Measurements from ENCODE around the gene TMEM87A. TPM values are rescaled to one million over a fixed set of nuclear protein-coding genes. Genes with fewer than 3 reads are reported as not detected.
"Not testable (repeated sequence)": the region's sequence is repeated elsewhere in the genome, so short reads cannot be mapped to it uniquely, and the experiment has no call there.

Gene TMEM87A
- total RNA-seq, 1 donor from 2014 or later: 85.9 TPM

DNA sequence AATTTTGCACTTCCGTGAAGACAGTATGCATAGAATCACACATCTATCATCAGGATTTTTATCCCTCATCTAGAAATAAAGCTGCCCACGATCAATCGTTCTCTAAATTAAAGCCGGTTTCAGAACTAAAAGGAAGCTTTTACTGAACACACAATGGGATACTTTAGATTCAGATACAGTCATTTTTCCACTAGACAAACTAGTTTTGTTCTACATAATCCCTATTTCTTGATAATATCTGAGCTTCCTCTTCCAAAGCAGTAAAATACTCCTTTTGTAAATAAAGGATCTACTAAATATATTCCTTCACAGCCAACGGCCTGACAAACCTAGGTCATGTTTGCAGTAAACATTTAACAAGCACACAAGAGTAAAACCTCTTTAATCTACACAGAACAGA lies 2.2 kb downstream of the TMEM87A start:
- DNase-seq: no peak

DNA sequence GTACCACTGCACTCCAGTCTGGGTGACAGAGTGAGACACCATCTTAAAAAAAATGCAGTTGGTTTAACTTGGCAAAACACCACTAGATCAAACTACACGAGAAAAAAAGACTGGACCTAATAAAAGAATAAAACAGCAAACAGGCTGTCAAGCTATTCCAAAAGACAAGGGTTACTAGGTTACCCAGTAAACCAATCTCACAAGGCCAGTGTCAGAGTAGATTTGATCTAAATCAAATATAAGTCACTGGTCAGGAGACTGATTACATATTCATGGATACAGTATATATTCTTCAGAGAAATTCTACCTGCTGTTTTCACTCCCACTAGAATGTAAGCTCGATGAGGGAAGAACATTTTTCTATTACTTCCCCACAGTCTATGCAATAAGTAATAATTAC lies 2.7 kb downstream of the TMEM87A start:
- DNase-seq: no peak

DNA sequence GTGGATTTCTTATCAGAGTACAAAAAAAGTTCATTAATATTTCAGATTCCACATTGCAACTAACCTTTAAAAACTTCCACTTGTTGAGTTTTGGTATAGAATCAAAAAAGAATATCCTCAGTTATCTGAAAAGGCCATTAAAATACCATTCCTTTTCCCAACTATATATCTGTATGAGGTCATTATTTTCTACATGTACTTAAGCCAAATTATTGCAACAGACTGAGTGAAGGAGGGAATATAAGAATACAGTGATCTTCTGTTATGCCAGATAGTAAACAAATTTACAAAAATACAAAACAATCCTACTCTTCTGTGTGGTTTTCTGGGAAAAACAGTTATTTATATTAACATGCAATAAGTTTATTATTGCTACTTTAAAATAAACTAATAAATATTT lies 5.9 kb downstream of the TMEM87A start:
- no peak for DNase-seq

DNA sequence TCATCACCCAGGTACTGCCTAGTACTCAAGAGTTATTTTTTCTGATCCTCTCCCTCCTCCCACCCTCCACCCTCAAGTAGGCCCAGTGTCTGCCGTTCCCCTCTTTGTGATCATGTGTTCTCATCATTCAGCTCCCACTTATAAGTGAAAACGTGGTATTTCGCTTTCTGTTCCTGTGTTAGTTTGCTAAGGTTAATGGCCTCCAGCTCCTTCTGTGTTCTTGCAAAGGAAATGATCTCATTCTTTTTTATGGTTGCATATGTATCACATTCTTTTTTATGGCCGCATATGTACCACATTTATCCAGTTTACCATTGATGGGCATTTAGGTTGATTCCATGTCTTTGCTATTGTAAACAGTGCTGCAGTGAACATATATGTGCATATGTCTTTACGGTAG lies 8.4 kb downstream of the TMEM87A start:
- DNase-seq: no peak

DNA sequence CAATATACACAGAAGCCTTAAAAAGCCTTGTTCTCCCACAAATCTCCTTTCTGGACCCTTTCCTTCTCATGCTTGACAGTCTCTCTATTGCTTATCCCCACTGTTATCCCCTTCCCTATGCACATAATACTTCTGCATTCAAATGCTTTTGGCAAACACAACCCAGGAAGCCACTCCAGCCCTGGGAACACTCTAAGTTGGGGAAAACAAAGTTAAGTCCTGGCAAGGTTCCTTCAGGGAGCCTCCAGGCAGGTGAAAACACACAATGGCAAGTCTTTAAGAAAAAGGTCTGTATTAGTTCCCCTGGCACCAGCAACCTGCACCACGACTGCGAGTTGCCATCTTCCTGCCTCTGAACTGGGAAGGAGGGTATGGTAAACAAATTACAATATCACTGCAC lies 19.9 kb downstream of the TMEM87A start:
- no peak for DNase-seq

DNA sequence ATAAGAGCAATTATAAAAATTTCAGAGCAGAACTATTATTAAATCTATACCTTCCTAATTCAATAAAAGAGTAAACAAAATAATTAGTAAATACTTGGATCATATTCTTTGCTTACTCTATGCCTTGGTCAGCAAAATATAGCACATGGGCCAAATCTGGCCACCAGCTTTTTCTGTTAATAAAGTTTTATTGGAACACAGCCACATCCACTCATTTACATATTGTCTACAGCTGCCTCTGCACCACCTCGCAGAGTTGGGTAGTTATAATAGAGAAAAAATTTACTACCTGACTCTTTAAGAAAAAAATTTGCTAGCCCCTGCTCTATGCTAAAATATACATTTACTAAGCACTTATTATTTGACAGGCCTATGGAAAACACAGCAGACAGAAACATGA lies 32.4 kb downstream of the TMEM87A start:
- DNase-seq: no peak

DNA sequence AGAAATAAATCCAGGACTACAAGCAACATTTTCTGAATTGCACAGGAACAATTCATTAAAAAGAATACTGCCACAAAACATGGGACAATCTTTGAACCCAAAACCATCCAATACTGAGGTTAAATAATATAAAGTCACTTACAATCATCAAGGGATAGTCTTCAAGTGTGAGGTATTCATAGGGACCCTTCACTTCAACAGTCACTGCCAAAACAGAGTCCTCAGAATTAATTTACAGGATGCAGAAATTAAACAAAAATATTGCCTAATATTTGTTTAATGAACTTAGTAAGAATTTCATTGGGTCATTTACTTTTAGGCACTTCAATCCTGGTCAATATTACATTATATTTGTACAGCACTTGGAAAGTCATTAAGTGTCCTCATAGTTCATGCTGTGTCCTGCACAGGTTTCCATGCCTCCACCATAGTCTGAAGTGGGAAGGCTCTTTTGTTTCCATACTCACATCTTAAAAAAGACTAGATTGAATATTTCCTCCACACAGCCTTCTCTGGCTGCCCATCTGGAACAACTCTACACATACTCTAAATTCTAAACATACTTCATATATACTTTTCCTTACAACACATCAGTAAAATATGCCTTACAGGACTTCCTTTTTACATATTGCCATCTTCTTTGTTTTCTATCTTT lies 33.6 kb downstream of the TMEM87A start:
- no peak for DNase-seq

DNA sequence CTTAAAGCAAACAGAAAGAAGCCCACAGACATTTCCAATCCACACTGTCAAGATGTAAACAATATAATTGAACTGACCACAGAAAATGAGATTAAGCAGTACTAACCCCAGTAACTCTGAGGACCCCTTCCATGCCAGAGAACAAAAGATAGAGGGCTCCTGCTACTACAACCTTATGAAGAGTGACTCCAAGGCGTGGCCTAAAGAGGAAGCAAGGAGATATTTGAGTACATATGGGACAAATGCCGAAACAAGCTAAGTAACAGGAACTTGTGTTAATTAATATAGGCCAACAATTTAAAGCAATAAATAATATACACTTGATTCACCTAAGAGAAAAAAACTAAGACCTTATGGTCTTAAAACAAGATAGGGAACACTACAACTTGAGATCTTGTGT lies 40.1 kb downstream of the TMEM87A start:
- DNase-seq: no peak

DNA sequence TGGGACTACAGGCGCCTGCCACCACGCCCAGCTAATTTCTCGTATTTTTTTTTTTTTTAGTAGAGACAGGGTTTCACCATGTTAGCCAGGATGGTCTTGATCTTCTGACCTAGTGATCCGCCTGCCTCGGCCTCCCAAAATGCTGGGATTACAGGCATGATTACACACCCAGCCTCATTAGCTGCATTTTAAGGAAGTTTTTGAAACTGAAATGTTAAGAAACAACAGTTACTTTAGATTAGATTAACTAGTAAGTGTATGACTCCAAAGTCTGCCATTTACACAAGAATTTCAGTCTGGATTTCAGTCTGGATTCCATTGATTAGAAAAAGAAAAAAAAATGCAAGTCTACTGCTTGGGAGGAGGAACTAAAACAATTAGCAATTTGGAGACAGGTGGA lies 40.6 kb downstream of the TMEM87A start:
- DNase-seq: no peak

DNA sequence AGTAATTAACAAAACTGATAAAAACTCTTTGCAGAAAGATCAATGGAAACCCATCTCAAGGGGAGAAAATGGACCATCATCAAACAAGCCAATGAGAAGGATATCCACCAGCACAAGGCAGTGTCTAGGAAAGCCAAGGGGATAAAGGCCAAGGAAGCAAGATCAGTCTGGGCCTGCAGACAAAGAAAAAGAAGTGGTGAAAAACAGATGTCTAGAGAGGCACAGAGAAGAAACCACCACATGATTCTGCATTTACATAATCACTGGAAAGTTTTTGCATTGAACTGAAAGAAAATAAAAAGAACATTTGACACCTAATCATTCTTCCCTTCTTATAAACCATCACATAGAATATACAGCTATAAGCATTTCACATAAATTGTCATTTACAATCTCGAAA lies 42.1 kb downstream of the TMEM87A start:
- no peak for DNase-seq

DNA sequence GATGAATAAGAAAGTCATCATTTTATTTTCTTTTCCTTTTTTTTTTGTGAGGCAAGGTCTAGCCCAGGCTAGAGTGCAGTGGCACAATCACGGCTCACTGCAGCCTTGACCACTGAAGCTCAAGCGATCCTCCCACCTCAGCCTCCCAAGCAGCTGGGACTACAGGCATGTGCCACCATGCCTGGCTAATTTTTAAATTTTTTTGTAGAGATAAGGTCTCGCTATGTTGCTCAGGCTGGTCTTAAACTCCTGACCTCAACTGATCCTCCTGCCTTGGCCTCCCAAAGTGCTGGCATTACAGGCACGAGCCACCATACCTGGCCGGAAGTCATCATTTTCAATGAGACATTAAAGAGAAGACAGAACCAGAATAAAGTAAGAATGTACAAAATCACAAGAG lies 44.3 kb downstream of the TMEM87A start:
- DNase-seq: not testable (repeated sequence)

DNA sequence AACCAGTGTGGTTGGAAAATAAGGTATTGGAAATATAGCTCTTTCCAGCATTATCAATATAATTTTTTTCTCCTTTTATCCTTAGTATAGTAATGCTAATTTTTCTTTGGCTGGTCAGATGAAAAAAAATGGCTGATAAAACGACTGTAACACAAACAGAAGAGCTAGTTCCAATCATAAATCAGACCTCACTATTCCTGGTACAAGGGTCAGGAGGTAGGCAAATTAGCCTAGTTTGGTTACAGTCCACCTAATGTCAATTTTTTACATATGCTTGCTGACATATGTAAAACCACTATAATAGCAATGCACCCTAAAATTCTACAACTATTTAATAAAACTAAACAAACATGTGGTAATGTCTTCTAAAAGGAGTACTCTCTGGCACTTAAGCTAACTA lies 45.2 kb downstream of the TMEM87A start:
- DNase-seq: no peak

DNA sequence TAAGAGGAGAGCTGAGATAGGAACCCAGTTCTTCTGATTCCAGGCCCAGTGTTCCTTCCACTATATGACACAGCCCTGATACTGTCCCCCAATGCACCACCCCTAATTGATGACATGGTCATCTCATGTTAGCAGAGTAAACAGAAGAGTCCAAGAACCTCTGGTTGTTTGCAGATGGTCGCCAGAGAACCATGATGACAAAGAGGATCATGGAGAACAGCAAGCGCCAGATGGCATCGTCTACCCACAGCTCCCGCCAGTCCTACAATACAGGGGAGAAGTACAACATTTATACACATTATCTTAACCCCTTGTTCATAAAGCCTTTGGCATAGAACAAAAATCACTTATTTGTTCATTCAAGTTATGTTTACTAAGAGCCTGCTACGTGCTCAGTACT lies 46.6 kb downstream of the TMEM87A start:
- DNase-seq: no peak

DNA sequence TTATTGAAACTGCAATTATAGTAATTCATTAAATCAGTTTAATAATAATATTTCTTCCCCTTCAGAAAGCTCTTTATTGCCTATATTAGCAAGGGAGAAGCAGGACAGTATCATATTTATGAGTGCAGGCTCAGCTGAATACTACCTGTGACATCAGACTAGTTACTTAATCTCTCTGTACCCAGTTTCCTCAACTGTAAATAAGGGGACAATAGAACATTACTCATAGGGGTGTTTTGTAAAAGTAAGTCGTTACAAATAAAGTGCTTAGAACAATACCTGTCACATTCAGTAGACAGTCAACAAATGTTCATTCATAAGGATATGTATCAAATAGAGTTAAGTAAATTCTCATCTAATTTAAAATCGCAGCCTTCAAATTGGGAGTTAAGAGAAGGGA lies 53.0 kb downstream of the TMEM87A start:
- DNase-seq: no peak

DNA sequence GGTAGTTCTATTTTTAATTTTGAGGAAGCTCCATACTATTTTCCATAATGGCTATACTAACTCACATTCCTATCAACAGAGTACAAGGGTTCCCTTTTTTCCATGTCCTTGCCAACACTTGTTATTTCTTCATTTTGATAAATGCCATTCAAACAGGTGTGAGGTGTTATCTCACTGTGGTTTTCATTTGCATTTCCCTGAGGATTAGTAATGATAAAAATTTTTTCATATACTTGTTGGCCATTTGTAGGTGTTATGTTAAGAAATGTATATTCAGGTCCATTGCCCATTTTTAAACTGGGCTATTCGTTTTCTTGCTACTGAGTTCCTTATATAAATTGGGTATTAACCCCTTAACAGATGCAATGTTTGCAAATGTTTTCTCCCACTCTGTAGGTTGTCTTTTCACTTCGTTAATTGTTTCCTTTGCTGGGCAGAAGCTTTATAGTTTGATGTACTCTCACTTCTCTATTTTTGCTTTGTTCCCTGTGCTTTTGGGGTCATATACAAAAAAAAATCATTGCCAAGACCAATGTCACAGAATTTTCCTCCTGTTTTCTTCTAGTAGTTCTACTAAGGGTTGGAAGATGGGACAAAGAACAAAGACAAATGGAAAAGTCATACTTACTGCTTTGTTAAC lies 54.2 kb downstream of the TMEM87A start:
- DNase-seq: no peak

DNA sequence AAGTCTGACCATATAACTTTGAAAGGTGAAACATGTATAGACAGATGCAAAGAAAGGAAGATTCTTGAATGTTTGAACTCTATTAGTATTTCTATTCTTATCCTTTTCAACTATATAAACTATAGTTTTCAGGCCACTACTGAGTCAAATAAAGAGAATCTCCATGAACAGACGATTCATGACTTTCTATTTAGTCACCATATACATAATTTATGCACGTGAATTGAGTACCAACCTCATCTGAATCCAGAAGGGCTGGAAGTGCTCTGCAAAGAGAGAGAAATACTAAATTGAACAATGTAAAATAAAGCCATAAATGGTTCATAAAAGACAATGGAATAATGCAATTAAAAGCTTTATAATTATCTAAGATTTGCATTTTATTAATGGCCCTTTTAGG lies 55.7 kb downstream of the TMEM87A start:
- DNase-seq: no peak

DNA sequence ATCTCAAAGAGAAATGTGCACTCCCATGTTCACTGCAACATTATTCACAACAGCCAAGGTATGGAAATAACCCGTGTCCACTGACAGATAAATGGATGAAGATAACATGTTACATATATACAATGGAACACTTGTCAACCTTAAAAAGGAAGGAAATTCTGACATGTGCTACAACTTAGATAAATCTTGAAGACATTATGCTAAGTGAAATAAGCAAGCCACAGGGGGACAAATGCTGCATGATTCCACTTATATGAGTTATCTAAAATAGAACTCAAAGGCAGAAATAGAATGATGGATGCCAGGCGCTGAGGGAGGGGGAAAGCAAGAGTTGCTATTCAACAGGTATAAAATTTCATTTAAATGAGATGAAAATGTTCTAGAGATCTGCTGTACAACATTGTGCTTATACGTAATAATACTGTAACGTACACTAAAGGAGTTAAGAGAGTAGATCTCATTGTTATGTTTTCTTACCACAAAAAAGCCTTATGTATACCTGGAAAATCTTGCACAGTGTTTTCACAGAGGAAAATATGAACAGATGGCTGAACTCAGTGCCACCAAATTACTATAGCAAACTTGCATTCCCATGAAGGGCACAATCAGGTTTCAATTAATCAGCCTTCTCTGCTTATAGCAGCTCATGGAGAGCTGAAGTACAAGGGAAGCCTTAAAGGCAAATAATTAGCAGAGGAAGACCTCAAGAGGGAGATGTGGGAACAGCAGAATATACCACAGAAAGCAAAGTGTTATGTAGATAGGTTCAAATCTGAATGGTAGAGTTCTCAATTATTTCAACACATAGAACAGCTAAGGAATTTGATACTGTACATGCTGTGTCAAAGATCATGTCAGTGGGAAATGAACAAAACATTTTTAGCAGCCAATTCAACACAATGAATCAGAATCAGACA lies 57.1 kb downstream of the TMEM87A start:
- DNase-seq: no peak

DNA sequence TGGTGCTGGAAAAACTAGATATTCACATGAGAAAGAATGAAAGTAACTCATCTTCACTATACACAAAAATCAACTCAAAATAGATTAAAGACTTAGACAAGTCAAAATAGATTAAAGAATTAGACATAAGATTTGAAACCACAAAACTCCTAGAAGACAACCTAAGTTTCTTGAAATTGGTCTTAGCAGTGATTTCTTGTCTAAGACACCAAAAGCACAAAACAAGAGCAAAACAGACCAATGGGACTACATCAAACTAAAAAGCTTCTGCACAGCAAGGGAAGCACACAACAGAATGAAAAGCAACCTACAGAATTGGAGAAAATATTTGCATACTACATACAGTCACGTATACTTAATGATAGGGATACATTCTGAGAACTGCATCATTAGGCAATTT lies 58.6 kb downstream of the TMEM87A start:
- no peak for DNase-seq

DNA sequence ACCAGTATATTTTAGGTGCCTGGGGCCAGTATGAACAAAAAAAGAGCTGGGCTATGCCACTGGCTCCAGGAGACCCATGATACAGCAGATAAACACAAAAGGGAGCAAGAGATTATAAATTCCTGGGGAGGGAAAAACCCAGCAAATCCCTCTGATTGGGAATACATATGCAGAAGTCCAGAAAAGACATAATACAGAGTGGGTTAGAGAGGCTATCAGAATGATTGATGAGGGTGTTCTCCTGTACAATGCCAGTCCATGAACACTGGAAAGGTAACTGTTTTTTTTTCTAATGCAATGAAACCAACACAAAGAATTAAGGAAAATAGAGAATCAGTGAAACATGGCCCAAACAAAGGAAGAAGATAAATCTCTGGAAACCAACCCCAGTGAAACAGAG lies 59.7 kb downstream of the TMEM87A start:
- DNase-seq: no peak

DNA sequence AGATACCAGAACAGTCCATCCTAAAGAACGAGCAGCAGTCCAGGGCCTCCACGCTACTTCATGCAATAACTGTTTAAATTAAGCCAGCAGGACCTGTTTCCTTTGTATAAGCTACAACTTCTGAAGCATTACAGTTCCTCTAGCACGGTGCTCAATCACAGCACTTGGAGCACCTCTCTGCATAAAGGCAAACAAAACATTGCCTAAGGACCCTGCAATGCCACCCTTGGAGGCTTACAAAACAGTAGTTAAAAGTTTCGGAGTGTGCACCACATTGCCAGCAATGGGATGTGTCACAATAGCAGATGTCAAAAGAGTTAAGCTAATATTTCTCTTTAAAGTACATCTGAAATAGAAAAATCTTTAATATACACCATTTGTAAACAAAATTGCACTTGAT lies 62.5 kb downstream of the TMEM87A start:
- DNase-seq: no peak

DNA sequence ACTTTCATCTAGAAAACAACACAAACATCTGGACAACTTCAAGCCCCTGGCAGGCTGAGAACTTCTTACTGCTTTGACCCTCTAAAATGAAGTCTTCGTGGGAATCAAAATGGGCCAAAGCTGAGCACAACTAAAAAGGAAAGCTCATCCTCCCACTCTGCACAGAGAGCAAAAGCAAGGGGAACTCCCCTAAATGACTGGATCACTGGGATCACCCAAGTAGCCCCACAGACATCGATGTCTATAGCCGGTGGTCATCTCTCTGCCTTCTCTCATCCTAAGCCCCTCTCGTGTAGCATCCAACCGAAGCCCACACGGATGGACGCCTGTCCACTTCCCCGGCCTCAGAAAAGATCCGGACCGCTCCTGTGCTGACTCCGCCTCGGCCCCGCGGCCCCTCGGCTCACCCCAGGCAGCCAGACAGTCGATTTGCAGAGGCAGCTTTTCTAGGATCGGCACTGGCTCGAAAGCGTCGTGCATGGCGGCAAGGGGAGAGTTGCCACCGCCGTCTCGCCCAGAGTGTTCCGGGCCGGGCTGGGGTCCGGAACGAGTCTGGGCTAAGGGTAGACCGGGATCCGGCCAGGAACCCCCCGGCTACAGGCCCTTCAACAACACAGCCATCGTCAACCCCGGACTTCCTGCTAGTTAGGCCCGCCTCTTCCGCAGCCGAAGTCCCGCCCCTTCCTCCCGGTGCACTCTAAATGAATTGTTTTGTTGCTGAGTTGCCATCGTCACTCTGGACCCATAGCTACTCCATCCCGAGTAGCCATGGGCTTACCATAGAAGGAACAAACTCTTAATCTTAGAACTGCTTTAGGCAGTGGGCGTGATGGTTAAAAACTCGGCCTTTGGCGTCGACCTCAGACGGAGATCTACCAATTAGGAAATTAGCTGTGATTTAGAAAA lies 65.3 kb downstream of the TMEM87A start, which contains the start of gene VPS39:
Gene VPS39 (minus strand): TSS at position 631 of the 906 bp plus-strand sequence. CDS start 151 bp downstream, at position 480.
- peak; percentile 83 for DNase-seq

DNA sequence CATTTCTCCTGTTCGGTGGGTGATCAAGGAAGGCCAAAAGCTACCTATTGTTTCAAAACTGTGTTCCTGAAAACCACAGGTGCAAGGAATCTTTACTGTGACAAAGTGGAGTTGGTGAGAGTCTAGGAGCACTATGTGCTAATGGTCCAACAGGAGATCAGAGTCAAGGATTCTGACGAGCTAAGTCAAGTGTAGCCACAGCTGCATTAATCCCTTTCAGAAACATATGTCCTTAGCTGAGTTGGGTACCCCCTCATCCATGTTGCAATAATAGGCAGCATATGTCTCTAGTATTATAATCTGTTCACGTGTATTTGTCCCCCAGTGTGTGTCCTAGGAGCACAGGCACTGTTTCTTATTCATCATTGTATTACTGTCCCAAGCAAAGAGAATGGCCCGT lies 66.8 kb downstream of the TMEM87A start:
- no peak for DNase-seq

Data from skin of body (tissue), 2 donors.